GM15510 (cell line): Measurements from ENCODE around the gene FANCC.

Experiments used
- POLR2A ChIP-seq: IDR thresholded peaks from 3 replicates; pipeline ENCODE4 v1.6.1; 2011; ENCODE audit warnings: borderline replicate concordance; ENCODE audit not compliant: insufficient read length; ENCODE audit errors: extremely low read depth

FANCC gene

DNA sequence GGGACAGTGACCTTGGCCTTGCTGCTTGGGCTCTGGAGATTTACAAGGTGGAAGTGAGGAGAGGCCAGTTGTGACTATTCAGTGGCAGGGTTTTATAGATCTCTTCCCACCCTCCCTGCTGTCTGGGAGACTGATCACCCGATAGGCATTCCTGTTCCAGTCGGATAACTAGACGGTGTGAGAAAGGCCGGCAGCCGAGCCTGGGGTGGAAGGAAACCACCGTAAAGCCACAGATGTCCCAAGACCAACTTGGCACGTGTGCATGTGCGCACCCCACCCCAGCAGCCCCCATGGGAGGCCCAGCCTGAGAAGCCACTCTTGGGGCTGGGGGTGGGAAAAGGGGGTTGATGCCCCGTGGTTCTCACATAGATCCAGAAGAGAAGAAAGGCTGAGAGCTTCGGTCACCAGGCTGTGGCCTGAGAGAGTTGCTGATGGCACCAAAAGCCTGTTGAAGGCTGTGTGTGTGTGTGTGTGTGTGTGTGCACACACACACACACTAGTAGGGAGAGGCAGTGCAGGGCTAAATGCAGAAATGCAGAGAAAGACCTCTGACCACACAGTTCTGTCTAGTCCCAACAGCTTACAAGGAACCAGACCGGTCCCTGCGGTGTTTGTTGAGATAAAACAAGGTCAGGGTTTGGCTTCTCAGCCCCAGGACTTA is 225.8 kb downstream of the FANCC start:
- no peak for TF ChIP-seq POLR2A

- TF ChIP-seq POLR2A: no peak
Measured at GRCh38 chr9:95090871-95091577, 226.5 kb downstream of the FANCC start.

DNA sequence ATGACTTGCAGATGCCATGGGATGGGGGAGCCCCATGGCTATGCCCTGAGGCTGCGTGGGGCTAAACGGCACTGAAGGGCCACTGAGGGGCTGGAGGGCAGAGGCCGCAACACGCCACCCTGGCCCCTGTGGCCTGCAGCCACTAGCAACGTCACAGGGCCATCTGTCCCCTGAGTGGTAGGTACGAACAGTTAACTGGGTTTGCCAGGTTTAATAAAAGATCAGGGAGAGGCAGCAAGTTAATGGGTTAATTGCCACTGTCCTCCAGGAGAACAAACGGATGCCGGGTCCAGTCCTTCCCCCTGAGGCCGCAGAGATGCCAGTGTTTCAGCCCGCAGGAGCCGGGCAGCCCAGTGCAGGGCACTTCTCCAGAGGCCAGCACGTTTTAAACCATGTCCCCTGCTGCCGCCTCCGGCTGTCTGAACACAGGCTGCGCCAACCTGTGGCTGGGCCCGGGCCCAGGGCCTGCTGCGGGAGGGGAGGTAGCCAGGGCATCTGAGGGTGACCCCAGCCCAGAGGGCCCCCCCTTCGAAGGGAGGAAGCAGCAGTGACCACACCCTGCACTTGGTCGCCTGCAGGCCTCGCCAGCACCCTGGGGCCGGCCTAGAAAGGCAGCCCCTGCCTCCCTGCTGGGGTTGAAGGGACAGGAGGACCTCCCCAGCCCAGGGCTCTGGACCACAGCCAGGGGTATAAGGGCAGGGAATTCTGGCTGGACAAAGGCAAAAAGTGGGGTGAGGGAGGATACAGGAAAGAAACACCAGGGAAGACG is 227.3 kb downstream of the FANCC start:
- no peak for TF ChIP-seq POLR2A

- TF ChIP-seq POLR2A: no peak
Measured at GRCh38 chr9:95089257-95090022, 228.1 kb downstream of the FANCC start.

GRCh38 chr9:95088421-95089161 is 228.9 kb downstream of the FANCC start:
- TF ChIP-seq POLR2A: no peak

- TF ChIP-seq POLR2A: no peak
Measured at GRCh38 chr9:95087659-95088242, 229.8 kb downstream of the FANCC start.

DNA sequence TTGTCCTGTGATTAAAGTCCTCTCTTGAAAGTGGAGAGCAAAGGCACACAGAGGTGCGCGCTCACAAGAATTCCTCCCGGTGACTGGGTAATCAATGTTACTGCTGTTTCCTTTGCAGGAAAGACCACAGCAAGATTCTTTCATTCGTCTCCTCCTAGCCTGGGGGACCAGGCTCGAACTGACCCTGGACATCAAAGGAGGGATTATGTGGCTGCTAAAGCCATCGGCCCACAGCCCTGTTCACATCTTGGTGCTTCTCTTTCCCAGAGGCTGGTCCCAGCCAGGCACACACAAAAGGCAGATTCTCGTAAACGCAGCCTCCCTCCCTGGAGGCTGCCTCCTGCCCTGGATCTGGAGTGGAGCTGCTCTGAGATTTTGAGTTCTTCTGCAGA is 230.9 kb downstream of the FANCC start:
- no peak for TF ChIP-seq POLR2A

- TF ChIP-seq POLR2A: no peak
Measured at GRCh38 chr9:95085861-95086563, 231.5 kb downstream of the FANCC start.

GRCh38 chr9:95085036-95085770 is 232.3 kb downstream of the FANCC start:
- no peak for TF ChIP-seq POLR2A

GRCh38 chr9:95084254-95084934 is 233.1 kb downstream of the FANCC start:
- no peak for TF ChIP-seq POLR2A

DNA sequence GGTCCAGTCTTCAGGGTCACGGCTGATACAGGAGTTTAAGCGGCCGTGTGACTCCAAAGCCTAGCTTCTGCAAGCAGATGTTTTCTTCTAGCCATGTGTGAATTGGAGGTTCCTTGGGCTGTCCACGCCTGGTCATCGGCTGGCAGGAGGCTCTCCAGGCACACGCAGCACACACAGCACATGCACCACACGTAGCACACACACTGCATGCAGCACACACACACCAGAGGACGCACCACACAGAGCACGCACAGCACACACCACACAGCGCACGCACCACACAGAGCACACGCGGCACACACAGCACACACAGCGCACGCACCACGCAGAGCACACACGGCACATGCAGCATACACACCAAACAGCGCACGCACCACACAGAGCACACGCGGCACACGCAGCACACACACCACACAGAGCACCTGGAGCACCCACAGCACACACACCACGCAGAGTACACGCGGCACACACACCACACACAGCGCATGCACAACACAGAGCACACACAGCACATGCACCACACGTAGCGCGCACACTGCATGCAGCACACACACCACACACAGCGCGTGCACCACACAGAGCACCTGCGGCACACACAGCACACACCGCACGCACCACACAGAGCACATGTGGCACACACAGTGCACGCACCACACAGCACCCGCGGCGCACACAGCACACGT is 234.3 kb downstream of the FANCC start:
- no peak for TF ChIP-seq POLR2A

DNA sequence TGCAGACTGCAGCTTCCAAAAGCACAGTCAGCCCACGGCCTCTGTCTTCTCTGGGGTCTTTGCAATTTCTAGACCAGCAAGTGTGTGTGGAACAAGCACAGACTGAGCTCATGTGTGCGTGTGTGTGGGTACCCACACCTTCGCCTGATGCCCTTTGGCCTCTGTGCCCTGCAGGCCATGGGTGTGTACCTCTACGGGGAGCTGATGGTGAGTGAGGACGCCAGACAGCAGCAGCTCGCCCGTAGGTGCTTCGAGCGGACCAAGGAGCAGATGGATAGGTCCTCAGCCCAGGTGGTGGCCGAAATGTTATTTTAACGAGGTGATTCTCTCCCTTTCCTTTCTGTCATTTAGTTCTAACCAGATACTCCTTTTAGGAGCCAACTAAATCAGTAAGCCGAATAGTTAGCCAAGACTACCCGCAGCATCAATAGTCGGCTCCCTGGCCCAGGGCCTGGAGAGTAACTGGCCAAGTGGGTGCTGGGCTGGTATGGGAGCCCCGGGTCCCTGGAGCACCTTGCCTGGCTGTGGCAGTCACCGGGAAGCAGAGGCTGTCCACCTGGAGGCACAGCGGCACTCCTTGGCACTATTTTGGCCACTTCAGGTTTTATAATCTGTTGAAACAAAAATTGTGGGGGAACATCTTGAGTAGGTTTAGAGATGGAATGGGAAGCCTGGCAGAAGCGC is 235.0 kb downstream of the FANCC start:
- TF ChIP-seq POLR2A: no peak

- TF ChIP-seq POLR2A: no peak
Measured at GRCh38 chr9:95081998-95082397, 235.5 kb downstream of the FANCC start.
